ENCODE measurements around the gene LIPI.

GRCh38 chr21:14244911-14245310 lies 34.2 kb upstream of the LIPI start:
- TF ChIP-seq ARNTL (CRISPR knock-in tag; IDR thresholded peaks at IDR 0.05; ENCODE audit: borderline replicate concordance, low read depth) (no peak), RARB (CRISPR knock-in tag; IDR thresholded peaks at IDR 0.05) (no peak), PATZ1 (CRISPR knock-in tag; IDR thresholded peaks at IDR 0.05; ENCODE audit: borderline replicate concordance) (no peak), CSRNP3 (CRISPR knock-in tag; IDR thresholded peaks at IDR 0.05) (no peak), PPARA (CRISPR knock-in tag; IDR thresholded peaks at IDR 0.05; ENCODE audit: borderline replicate concordance) (no peak), ZFP30 (CRISPR knock-in tag; IDR thresholded peaks at IDR 0.05) (no peak), SNAI2 (CRISPR knock-in tag; IDR thresholded peaks at IDR 0.05) (no peak), POU6F1 (CRISPR knock-in tag; IDR thresholded peaks at IDR 0.05; ENCODE audit: borderline replicate concordance, low read depth) (no peak), ZC3H10 (CRISPR knock-in tag; IDR thresholded peaks at IDR 0.05) (no peak), GLIS3 (CRISPR knock-in tag; IDR thresholded peaks at IDR 0.05) (no peak)
